NB4 (cell line): ENCODE data around the gene RFX3.

Experiments used
- DNase-seq: peaks from one replicate; pipeline ENCODE4 v3.0.0; 2010; ENCODE audit warnings: low read depth
- H3K4me3 ChIP-seq: one replicate; pipeline ENCODE4 v1.5.1; 2011; ENCODE audit warnings: mild to moderate bottlenecking, low read depth, low read length, moderate library complexity
- CTCF ChIP-seq: IDR thresholded peaks from one replicate; pipeline ENCODE4 v1.5.1; 2012; ENCODE audit warnings: low read depth, low read length
- MAX ChIP-seq: IDR thresholded peaks from 2 replicates; pipeline ENCODE4 v1.6.1; 2011; ENCODE audit warnings: low read depth, low read length
- MYC ChIP-seq: IDR thresholded peaks from 2 replicates; pipeline ENCODE4 v1.6.1; 2011; ENCODE audit warnings: low read depth, low read length
- POLR2A ChIP-seq: IDR thresholded peaks from 2 replicates; pipeline ENCODE4 v1.6.1; 2011; ENCODE audit warnings: mild to moderate bottlenecking; ENCODE audit not compliant: insufficient read length; ENCODE audit errors: extremely low read depth

The RFX3 gene

GRCh38 chr9:3391414-3391813, 134.4 kb downstream of the RFX3 start:
- no peak overlapping the region for H3K4me3 ChIP-seq
- TF ChIP-seq POLR2A (no peak), MAX (no peak), MYC (no peak), CTCF (no peak)
- DNase-seq: no peak

DNA sequence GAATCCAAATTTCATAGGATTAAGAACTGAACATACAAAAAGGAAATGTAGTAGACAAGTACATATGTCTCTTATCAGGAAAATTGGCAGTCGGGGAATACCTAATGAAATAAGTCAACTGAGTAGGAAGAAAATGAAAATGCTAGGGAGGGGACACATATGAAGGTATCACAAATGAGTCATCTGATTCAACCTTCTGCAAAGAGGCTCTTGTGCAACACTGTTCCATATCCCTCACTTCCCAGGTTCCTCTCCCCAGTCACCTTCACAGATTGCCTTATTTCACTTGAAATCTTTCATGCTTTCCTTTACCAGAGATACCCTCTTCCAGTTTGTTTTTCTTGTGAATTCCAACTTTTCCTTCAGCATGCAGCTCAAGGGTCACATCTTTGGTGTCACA, 139.0 kb downstream of the RFX3 start:
- TF ChIP-seq MAX: no peak
- no peak for TF ChIP-seq POLR2A
- no peak for TF ChIP-seq MYC
- no peak for TF ChIP-seq CTCF
- H3K4me3 ChIP-seq: no peak overlapping the region
- DNase-seq: peak; percentile 18

GRCh38 chr9:3385871-3386270, 139.9 kb downstream of the RFX3 start:
- TF ChIP-seq MYC: no peak
- no peak overlapping the region for H3K4me3 ChIP-seq
- no peak for DNase-seq

DNA sequence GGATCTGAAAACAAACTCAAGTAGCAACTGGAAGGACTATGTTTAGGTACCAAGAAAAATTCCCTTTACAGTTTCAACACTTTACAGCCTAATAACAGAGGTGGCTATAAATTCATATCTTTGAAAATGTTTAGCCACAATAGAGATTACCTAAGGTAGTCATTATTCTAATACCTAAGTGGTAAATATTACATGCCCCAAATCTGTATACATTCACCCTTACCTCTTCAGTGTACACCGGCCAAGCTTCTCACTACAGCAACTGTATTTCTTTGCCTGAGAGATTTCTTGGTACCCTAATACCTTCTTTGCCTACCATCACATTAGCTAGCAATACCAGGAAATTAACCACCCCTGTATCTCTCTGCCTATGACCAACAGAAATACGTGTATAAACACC, 154.0 kb downstream of the RFX3 start:
- no peak for TF ChIP-seq CTCF
- TF ChIP-seq POLR2A: no peak
- no peak overlapping the region for H3K4me3 ChIP-seq
- no peak for DNase-seq

DNA sequence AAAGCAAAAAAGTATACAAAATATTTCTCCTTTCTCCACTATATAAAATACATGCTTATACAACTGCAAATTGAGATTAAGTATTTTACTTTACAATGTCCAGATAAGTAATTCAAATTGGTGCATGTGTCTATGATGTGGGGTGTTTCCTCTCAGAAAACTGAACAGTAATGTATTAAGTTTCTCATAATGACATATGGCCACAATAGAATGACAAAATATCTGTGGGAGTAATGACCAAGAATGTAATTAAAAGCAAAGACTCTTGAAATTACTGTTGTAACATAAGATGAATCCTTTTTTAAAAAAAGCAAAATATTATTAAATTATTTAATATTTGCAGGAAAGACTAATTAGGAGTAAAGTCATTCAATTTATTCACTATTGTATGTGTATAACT, 155.1 kb downstream of the RFX3 start:
- DNase-seq: no peak
- no peak overlapping the region for H3K4me3 ChIP-seq
- TF ChIP-seq MAX (no peak), CTCF (no peak), POLR2A (no peak), MYC (no peak)

DNA sequence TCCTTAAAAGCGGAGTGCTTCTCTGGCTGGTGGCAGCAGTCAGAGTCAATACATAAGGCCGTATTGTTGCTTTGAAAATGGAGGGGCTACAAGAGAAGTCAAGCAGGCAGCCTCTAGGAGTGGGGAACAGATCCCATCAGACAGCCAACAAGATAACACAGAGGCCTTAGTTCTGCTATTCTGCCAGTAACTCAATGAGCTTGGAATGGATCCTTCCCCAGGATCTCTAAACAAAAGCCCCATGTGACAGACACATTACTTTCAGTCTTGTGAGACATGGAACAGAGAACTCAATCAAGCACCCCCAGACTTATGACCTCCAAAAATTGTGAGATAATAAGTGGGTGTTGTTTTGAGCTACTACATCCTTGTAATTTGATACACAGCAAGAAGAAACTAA, 158.6 kb downstream of the RFX3 start:
- no peak overlapping the region for H3K4me3 ChIP-seq
- no peak for DNase-seq
- no peak for TF ChIP-seq MYC
- TF ChIP-seq CTCF: no peak
- no peak for TF ChIP-seq POLR2A
- no peak for TF ChIP-seq MAX
